GM23338 (cell line): Measurements from ENCODE around the gene SRXN1. TPM values are rescaled to one million over a fixed set of nuclear protein-coding genes. Genes with fewer than 3 reads are reported as not detected.

Source experiments
- ATAC-seq: fragments of 200-7000 bp; cut with Tn5 transposase; 3 replicates; pipeline ENCODE4 v1.9.1; 2020
- DNase-seq: peaks from one replicate; pipeline ENCODE4 v3.0.0-alpha.2; 2015; ENCODE audit warnings: low spot score
- H2AFZ ChIP-seq: fragments of 200-600 bp; sonication (generic); 2 replicates; pipeline ENCODE4 v1.8.0; 2016; ENCODE audit warnings: antibody characterized with exemption, mild to moderate bottlenecking, moderate library complexity
- H3F3A ChIP-seq: fragments of 200-600 bp; sonication (generic); replicated peaks from 2 replicates; pipeline ENCODE4 v1.8.0; 2017; ENCODE audit warnings: antibody characterized with exemption, mixed run types, low read depth
- H3K27ac ChIP-seq: fragments of 200-600 bp; sonication (generic); 2 replicates; pipeline ENCODE4 v1.6.1; 2016; ENCODE audit warnings: low read depth
- H3K27me3 ChIP-seq: fragments of 200-600 bp; sonication (generic); 2 replicates; pipeline ENCODE4 v1.8.0; 2016; ENCODE audit warnings: mild to moderate bottlenecking, mixed run types, moderate library complexity; ENCODE audit not compliant: insufficient read depth
- H3K36me3 ChIP-seq: fragments of 200-600 bp; sonication (generic); 2 replicates; pipeline ENCODE4 v1.8.0; 2016; ENCODE audit warnings: mild to moderate bottlenecking; ENCODE audit not compliant: insufficient read depth
- H3K4me1 ChIP-seq: fragments of 200-600 bp; sonication (generic); 2 replicates; pipeline ENCODE4 v1.8.0; 2016; ENCODE audit warnings: mild to moderate bottlenecking, moderate library complexity; ENCODE audit not compliant: insufficient read depth
- H3K4me2 ChIP-seq: fragments of 200-600 bp; sonication (generic); 2 replicates; pipeline ENCODE4 v1.7.1; 2017; ENCODE audit warnings: mixed run types
- H3K4me3 ChIP-seq: fragments of 200-600 bp; sonication (generic); 2 replicates; pipeline ENCODE4 v1.6.1; 2016; ENCODE audit warnings: mixed run types
- H3K79me2 ChIP-seq: fragments of 200-600 bp; sonication (generic); replicated peaks from 2 replicates; pipeline ENCODE4 v1.8.0; 2017; ENCODE audit warnings: mild to moderate bottlenecking; ENCODE audit not compliant: insufficient read depth
- H3K9me2 ChIP-seq: fragments of 200-600 bp; sonication (generic); 2 replicates; pipeline ENCODE4 v1.8.0; 2017; ENCODE audit not compliant: insufficient read depth
- H4K20me1 ChIP-seq: fragments of 200-600 bp; sonication (generic); replicated peaks from 2 replicates; pipeline ENCODE4 v1.8.0; 2017; ENCODE audit warnings: mild to moderate bottlenecking; ENCODE audit not compliant: insufficient read depth
- H3K27ac Mint-ChIP-seq: 2 replicates; pipeline ENCODE4 v1.8.0; 2020; ENCODE audit warnings: inconsistent platforms, mild to moderate bottlenecking, moderate library complexity, mixed read lengths
- H3K27me3 Mint-ChIP-seq: 3 replicates; pipeline ENCODE4 v1.8.0; 2022; ENCODE audit warnings: low read depth, mild to moderate bottlenecking, moderate library complexity, mixed read lengths, inconsistent platforms; ENCODE audit not compliant: insufficient read depth, poor library complexity
- H3K36me3 Mint-ChIP-seq: 3 replicates; pipeline ENCODE4 v1.8.0; 2021; ENCODE audit warnings: low read depth, mild to moderate bottlenecking, inconsistent platforms, moderate library complexity, mixed read lengths
- H3K4me1 Mint-ChIP-seq: 3 replicates; pipeline ENCODE4 v1.8.0; 2020; ENCODE audit warnings: mild to moderate bottlenecking, inconsistent platforms, mixed read lengths
- H3K4me3 Mint-ChIP-seq: 3 replicates; pipeline ENCODE4 v1.8.0; 2021; ENCODE audit warnings: moderate library complexity, mild to moderate bottlenecking, inconsistent platforms, mixed read lengths
- H3K9me3 Mint-ChIP-seq: 3 replicates; pipeline ENCODE4 v1.8.0; 2020; ENCODE audit warnings: moderate library complexity, mild to moderate bottlenecking, inconsistent platforms, mixed read lengths
- CREB1 ChIP-seq: fragments of 250-450 bp; sonication (Bioruptor Pico); IDR thresholded peaks from 2 replicates; pipeline ENCODE4 v1.5.0; 2020; ENCODE audit warnings: low read depth, mild to moderate bottlenecking, moderate library complexity
- CTCF ChIP-seq, 2 experiments: fragments of 200-600 bp in 1 of 2; sonication (generic) in 1 of 2; conservative IDR thresholded peaks; 2 replicates each; pipeline versions ENCODE4 v1.5.1 to v1.6.1; 2016 to 2017; ENCODE audit warnings: antibody characterized with exemption in 2 of 2, low read depth in 2 of 2, mild to moderate bottlenecking in 2 of 2, moderate library complexity in 1 of 2
- ETS1 ChIP-seq: IDR thresholded peaks from 2 replicates; pipeline ENCODE4 v1.6.1; 2016; ENCODE audit warnings: antibody characterized with exemption
- EZH2 ChIP-seq: fragments of 200-600 bp; sonication (generic); IDR thresholded peaks from one replicate; pipeline ENCODE4 v1.8.0; 2017; ENCODE audit warnings: antibody characterized with exemption, mild to moderate bottlenecking, low read depth; ENCODE audit not compliant: unreplicated experiment
- EZH2phosphoT487 ChIP-seq: fragments of 200-600 bp; sonication (generic); IDR thresholded peaks from one replicate; pipeline ENCODE4 v1.8.1; 2018; ENCODE audit warnings: antibody characterized with exemption; ENCODE audit not compliant: unreplicated experiment
- JUNB ChIP-seq: IDR thresholded peaks from one replicate; pipeline ENCODE4 v1.6.1; 2016; ENCODE audit warnings: antibody characterized with exemption; ENCODE audit not compliant: unreplicated experiment
- NANOG ChIP-seq: IDR thresholded peaks from 2 replicates; pipeline ENCODE4 v1.6.1; 2016; ENCODE audit warnings: antibody characterized with exemption, borderline replicate concordance
- POLR2AphosphoS5 ChIP-seq: IDR thresholded peaks from 2 replicates; pipeline ENCODE4 v1.6.1; 2016; ENCODE audit warnings: antibody characterized with exemption, low read depth
- REST ChIP-seq: IDR thresholded peaks from one replicate; pipeline ENCODE4 v1.6.1; 2018; ENCODE audit warnings: antibody characterized with exemption; ENCODE audit not compliant: unreplicated experiment
- STAT1 ChIP-seq: IDR thresholded peaks from one replicate; pipeline ENCODE4 v1.6.1; 2016; ENCODE audit warnings: antibody characterized with exemption; ENCODE audit not compliant: unreplicated experiment
- ZNF114 ChIP-seq: fragments of 250-450 bp; sonication (Bioruptor Pico); IDR thresholded peaks from 2 replicates; pipeline ENCODE4 v1.5.0; 2020; ENCODE audit warnings: mild to moderate bottlenecking, moderate library complexity
- ZNF331 ChIP-seq: fragments of 250-450 bp; sonication (Bioruptor Pico); IDR thresholded peaks from 2 replicates; pipeline ENCODE4 v1.5.0; 2020; ENCODE audit warnings: low read depth, mild to moderate bottlenecking, moderate library complexity
- ZNF462 ChIP-seq: fragments of 250-450 bp; sonication (Bioruptor Pico); IDR thresholded peaks from 2 replicates; pipeline ENCODE4 v1.5.0; 2020; ENCODE audit warnings: mild to moderate bottlenecking, moderate library complexity
- polyA plus RNA-seq: library from polyadenylated mRNA; unstranded; fragments of >200 nt; fragmentation: Nextera tagmentation; extraction: Ambion mirVana; gene quantifications from 2 replicates; pipeline ENCODE4 v1.2.1, GENCODE V29; 2016
- total RNA-seq: library from RNA; depleted of rRNA; stranded (reverse); fragments of >200 nt; shearing (Covaris generic); gene quantifications from 2 replicates; pipeline ENCODE4 v1.2.3, GENCODE V29; 2014

The SRXN1 gene
- total and polyA plus RNA-seq, 2 experiments from 2014 or later: 8.4 to 26.6 TPM

- Mint-ChIP-seq H3K27ac (no peak overlapping the region), H3K4me1 (no peaks in the 10 kb centered on the region; the same call in 2 of the 3 replicates)
- no peak for TF ChIP-seq ZNF114 (CRISPR knock-in tag)
- TF ChIP-seq ZNF331 (CRISPR knock-in tag): no peak
- TF ChIP-seq CTCF (conservative IDR thresholded peaks at IDR 0.05; ENCODE audit: low read depth in 2 of 2): no peak
- TF ChIP-seq ETS1: no peak
- no peak for TF ChIP-seq ZNF462 (CRISPR knock-in tag)
- no peak for TF ChIP-seq NANOG
- TF ChIP-seq CREB1: no peak
- no peak for TF ChIP-seq REST
- TF ChIP-seq STAT1: no peak
- no peak for TF ChIP-seq POLR2AphosphoS5
- TF ChIP-seq JUNB: no peak
- no peak for TF ChIP-seq EZH2
- no peak for TF ChIP-seq EZH2phosphoT487
These were observed 52.3 kb downstream of the SRXN1 start for GRCh38 chr20:600736-601135.

More at GRCh38 chr20:600736-601135, 52.3 kb downstream of the SRXN1 start:
- H4K20me1 ChIP-seq: no peaks in the 10 kb centered on the region
- no peaks in the 10 kb centered on the region for H3K27me3 ChIP-seq
- no peaks in the 10 kb centered on the region for H3K36me3 Mint-ChIP-seq
- H3K79me2 ChIP-seq: no peaks in the 10 kb centered on the region
- H3K9me2 ChIP-seq: no peaks in the 10 kb centered on the region
- no peaks in the 10 kb centered on the region for H3K9me3 Mint-ChIP-seq
- no peak overlapping the region for H3K27ac ChIP-seq
- H3K27me3 Mint-ChIP-seq: peaks cover 10% of the 10 kb centered on the region
- no peaks in the 10 kb centered on the region for H3K4me1 ChIP-seq
- no peak overlapping the region for H2AFZ ChIP-seq
- H3K36me3 ChIP-seq: no peaks in the 10 kb centered on the region
- H3K4me3 Mint-ChIP-seq: no peak overlapping the region
- no peak overlapping the region for H3K4me3 ChIP-seq
- no peak overlapping the region for H3K4me2 ChIP-seq
- no peaks in the 10 kb centered on the region for H3F3A ChIP-seq
- ATAC-seq (no peak), DNase-seq (no peak)
